ENCODE results near the gene TLCD3A. TPM values are rescaled to one million over a fixed set of nuclear protein-coding genes. Genes with fewer than 3 reads are reported as not detected.

The TLCD3A gene
- total and polyA plus RNA-seq, 10 of the 15 experiments (the other 5 are each of a cell fraction or from before 2014, with no cell fraction given): 2.9 to 29.7 (median 17.8) TPM

DNA sequence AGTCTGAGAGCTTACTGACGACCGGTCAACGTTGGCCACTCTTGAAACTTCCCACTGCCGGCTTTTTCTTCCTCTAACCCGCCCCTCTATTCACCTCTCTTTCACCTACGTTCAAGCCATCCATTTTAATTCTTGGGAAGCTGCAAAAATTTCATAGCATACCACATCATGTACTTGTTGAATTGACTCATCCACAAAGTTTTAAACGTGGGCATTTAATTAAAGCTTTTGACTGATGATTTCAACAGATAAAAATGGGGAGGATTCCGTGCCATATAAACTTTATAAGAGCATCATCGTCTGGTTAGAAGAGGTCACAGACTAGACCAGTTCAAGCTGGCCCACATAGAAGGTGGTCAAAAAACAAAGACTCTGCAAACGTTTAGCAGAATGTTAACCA, 40.3 kb upstream of the TLCD3A start:
- Histone ChIP-seq H3K27ac (ENCODE audit: control insufficient read depth, insufficient read depth) (no peak overlapping the region), H3K36me3 (ENCODE audit: control insufficient read depth in 2 of 2, insufficient read depth in 2 of 2, low read length in 1 of 2) (peaks cover 7 to 16% of the 10 kb centered on the region in 2 experiments), H3K4me2 (ENCODE audit: control insufficient read depth, insufficient read depth) (no peak overlapping the region), H3K4me1 (ENCODE audit: control insufficient read depth, insufficient read depth, low read length) (no peaks in the 10 kb centered on the region), H3K9ac (ENCODE audit: control insufficient read depth, insufficient read depth, low read length) (no peak overlapping the region), H4K20me1 (ENCODE audit: control insufficient read depth, insufficient read depth) (no peaks in the 10 kb centered on the region), H2AFZ (ENCODE audit: control insufficient read depth, low read depth, low read length) (no peak overlapping the region), H3K79me2 (ENCODE audit: control insufficient read depth, insufficient read depth, low read length) (no peaks in the 10 kb centered on the region), H3K9me3 (replicated peaks; ENCODE audit: control insufficient read depth, insufficient read depth, low read length) (no peaks in the 10 kb centered on the region), H3K27me3 (replicated peaks in 1 of 2; ENCODE audit: control insufficient read depth in 2 of 2, insufficient read depth in 2 of 2, low read length in 1 of 2) (no peaks in the 10 kb centered on the region), H3K4me3 (no peak overlapping the region)
- no TSS peak for BruUV-seq (replicated peaks)
- FAIRE-seq (no peak), ATAC-seq (no peak), DNase-seq (ENCODE audit: low read depth, low spot score) (no peak)
- ChIA-PET RAD21 (ENCODE audit: unreplicated experiment) (no interaction called here), POLR2A (no interaction called here), SMC1A (ENCODE audit: uncharacterized antibody, unreplicated experiment) (interaction anchor here (0.9 to 1.7 kb wide), 3 partner anchors 9 to 280 kb away, joined by 3 to 10 read pairs (median 7); no protein-coding TSS in a partner anchor), CTCF (interaction anchor here (1.1 to 3.0 kb wide), 3 partner anchors 9 to 280 kb away, joined by 4 to 16 read pairs (median 12); no protein-coding TSS in a partner anchor)
- intact Hi-C loops (cut with micrococcal nuclease; ENCODE audit: unreplicated experiment) (no loop called here), in situ Hi-C loops (cut with MboI) (no loop called here)
- 92% methylated on average over 10 of the region's 10 CpGs for WGBS (ENCODE audit: insufficient coverage, insufficient replicate concordance, low lambda C conversion rate, missing lambda C conversion rate)
- no peak for TF ChIP-seq HDAC6 (IDR thresholded peaks at IDR 0.05; ENCODE audit: unreplicated experiment)

DNA sequence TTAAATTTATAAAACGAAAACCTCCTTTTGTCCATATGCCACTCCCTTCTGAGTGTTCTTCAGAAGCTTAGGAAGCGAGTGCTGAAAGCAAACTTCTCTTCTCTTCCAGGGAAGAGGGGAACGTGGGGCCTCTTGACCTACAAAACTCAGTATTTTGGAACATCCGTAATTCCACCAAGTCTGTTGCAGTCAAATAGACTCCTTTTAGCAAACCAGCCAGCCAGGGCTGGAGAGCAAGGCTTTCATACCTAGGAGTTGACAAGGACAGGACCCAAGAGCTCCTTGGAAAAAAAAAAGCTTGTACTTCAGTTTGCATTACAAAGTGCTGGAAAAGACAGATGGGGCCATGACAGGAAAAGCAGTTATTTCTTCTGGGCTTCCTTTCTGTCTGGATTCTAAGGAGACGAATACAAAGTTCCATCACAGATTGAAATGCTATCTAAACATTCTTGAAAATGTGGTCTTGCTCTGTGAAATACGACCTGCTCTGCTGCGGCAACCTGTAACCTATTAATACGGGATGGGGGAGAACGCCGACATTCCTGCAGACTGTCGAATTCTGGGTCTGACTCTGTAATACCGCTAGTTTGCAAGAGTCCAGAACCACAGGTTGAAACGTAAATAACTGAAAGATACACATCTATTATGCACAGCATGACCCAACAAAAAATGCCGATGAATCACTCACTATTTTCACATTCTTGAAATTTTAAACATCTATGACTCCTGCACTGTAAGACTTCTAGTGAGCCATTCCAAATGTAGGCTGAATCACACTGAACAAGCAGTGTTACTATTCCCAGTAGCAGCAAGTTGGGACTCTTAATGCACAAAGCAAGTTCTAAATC, 38.4 kb upstream of the TLCD3A start:
- in situ Hi-C loops (cut with MboI) (no loop called here), intact Hi-C loops (cut with micrococcal nuclease; ENCODE audit: unreplicated experiment) (no loop called here)
- H3K4me1 ChIP-seq (ENCODE audit: control insufficient read depth, insufficient read depth, low read length): no peaks in the 10 kb centered on the region
- H2AFZ ChIP-seq (ENCODE audit: control insufficient read depth, low read depth, low read length): no peak overlapping the region
- H3K4me2 ChIP-seq (ENCODE audit: control insufficient read depth, insufficient read depth): no peak overlapping the region
- H4K20me1 ChIP-seq (ENCODE audit: control insufficient read depth, insufficient read depth): no peaks in the 10 kb centered on the region
- DNase-seq (ENCODE audit: low read depth, low spot score) (no peak), FAIRE-seq (no peak), ATAC-seq (no peak)
- ChIA-PET SMC1A (ENCODE audit: uncharacterized antibody, unreplicated experiment) (interaction anchor here (0.6 kb wide), 1 partner anchor 281 kb away, joined by 3 read pairs; no protein-coding TSS in a partner anchor), CTCF (no interaction called here), POLR2A (no interaction called here), RAD21 (ENCODE audit: unreplicated experiment) (interaction anchor here (1.2 kb wide), 1 partner anchor 282 kb away, joined by 3 read pairs; no protein-coding TSS in a partner anchor)
- H3K36me3 ChIP-seq (ENCODE audit: control insufficient read depth in 2 of 2, insufficient read depth in 2 of 2, low read length in 1 of 2): peaks cover 8 to 16% of the 10 kb centered on the region in 2 experiments
- 89% methylated on average over 14 of the region's 14 CpGs for WGBS (ENCODE audit: insufficient coverage, insufficient replicate concordance, low lambda C conversion rate, missing lambda C conversion rate)
- TF ChIP-seq IKZF1 (conservative IDR thresholded peaks at IDR 0.05) (no peak), JUND (IDR thresholded peaks at IDR 0.05; ENCODE audit: low read depth, low read length) (no peak), SMAD1 (IDR thresholded peaks at IDR 0.05; ENCODE audit: low read depth, partially characterized antibody) (no peak), MYC (IDR thresholded peaks at IDR 0.05; ENCODE audit: insufficient read depth, insufficient read length, insufficient replicate concordance, low read length, severe bottlenecking) (no peak), CREB1 (IDR thresholded peaks at IDR 0.05; ENCODE audit: low read depth) (no peak), HCFC1 (IDR thresholded peaks at IDR 0.05; ENCODE audit: low read length) (no peak), CUX1 (IDR thresholded peaks at IDR 0.05; ENCODE audit: insufficient replicate concordance, low read depth, low read length) (no peak), FOXM1 (IDR thresholded peaks at IDR 0.05; ENCODE audit: low read depth, low read length) (no peak), TCF12 (IDR thresholded peaks at IDR 0.05; ENCODE audit: low read depth, low read length) (no peak)
- no TSS peak for BruUV-seq (replicated peaks)
- H3K27me3 ChIP-seq (replicated peaks in 1 of 2; ENCODE audit: control insufficient read depth in 2 of 2, insufficient read depth in 2 of 2, low read length in 1 of 2): no peaks in the 10 kb centered on the region
- no peaks in the 10 kb centered on the region for H3K9me3 ChIP-seq (replicated peaks; ENCODE audit: control insufficient read depth, insufficient read depth, low read length)
- H3K4me3 ChIP-seq: no peak overlapping the region
- H3K79me2 ChIP-seq (ENCODE audit: control insufficient read depth, insufficient read depth, low read length): no peaks in the 10 kb centered on the region
- no peak overlapping the region for H3K9ac ChIP-seq (ENCODE audit: control insufficient read depth, insufficient read depth, low read length)
- H3K27ac ChIP-seq (ENCODE audit: control insufficient read depth, insufficient read depth): no peak overlapping the region
